WERI-Rb-1 (cell line): ENCODE results near the gene DPY19L1.
"Not testable (repeated sequence)": the region's sequence is repeated elsewhere in the genome, so short reads cannot be mapped to it uniquely, and the experiment has no call there.

ENCODE experiments used
- DNase-seq: peaks from one replicate; pipeline ENCODE4 v3.0.0-alpha.2; 2020
- H3K27ac ChIP-seq: fragments of 250-450 bp; sonication (Bioruptor Pico); 2 replicates; pipeline ENCODE4 v1.5.1; 2020; ENCODE audit warnings: mild to moderate bottlenecking, moderate library complexity
- H3K27me3 ChIP-seq: fragments of 250-450 bp; sonication (Bioruptor Pico); 2 replicates; pipeline ENCODE4 v1.5.1; 2021; ENCODE audit warnings: mild to moderate bottlenecking, low read depth, moderate library complexity; ENCODE audit not compliant: insufficient read depth, severe bottlenecking
- H3K36me3 ChIP-seq: fragments of 250-450 bp; sonication (Bioruptor Pico); 2 replicates; pipeline ENCODE4 v1.5.1; 2020; ENCODE audit warnings: mild to moderate bottlenecking, moderate library complexity
- H3K4me3 ChIP-seq: 2 replicates; pipeline ENCODE4 v1.5.1; 2011; ENCODE audit warnings: low read depth, mild to moderate bottlenecking, control low read depth, low read length
- H3K9me3 ChIP-seq: fragments of 250-450 bp; sonication (Bioruptor Pico); 2 replicates; pipeline ENCODE4 v1.5.1; 2021; ENCODE audit warnings: mild to moderate bottlenecking, moderate library complexity; ENCODE audit not compliant: severe bottlenecking
- TF ChIP-seq, protein P1 (sequence below): IDR thresholded peaks from 2 replicates; pipeline ENCODE4 v1.5.1; 2011; ENCODE audit warnings: low read depth, mild to moderate bottlenecking, control low read depth, inconsistent platforms, low read length

DPY19L1 gene

DNA sequence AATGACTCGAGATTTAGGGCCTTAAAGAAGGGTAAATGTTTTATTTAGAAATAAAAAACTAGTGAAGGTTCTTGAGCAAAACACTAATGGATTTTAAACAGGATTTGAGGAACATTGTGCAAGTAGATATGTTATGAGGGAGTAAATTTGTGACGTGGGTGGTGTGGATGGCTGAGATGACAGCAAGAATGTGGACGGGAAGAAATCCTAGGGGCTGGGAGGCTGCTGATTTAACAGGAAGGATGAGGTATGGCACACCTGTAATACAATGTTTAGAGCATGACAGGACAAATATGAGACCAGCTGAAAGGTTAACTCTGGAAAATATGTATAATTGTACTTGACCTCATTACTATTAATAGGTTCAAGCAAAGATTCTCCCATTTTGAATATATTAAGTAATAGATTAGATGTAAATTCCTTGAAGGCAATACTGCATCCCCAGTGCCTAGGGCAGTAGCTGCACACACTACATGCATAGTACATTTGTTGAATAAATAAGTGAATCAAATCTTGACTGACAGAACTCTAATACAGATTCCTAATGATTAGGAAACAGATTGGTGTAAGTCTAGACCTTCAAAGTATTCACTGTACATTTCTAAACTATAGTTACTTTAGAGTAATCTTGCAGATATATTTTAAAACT is 10.1 kb upstream of the DPY19L1 start:
- H3K27me3 ChIP-seq, DNase-seq, H3K4me3 ChIP-seq, H3K27ac ChIP-seq, H3K36me3 ChIP-seq, H3K9me3 ChIP-seq: not testable (repeated sequence)

DNA sequence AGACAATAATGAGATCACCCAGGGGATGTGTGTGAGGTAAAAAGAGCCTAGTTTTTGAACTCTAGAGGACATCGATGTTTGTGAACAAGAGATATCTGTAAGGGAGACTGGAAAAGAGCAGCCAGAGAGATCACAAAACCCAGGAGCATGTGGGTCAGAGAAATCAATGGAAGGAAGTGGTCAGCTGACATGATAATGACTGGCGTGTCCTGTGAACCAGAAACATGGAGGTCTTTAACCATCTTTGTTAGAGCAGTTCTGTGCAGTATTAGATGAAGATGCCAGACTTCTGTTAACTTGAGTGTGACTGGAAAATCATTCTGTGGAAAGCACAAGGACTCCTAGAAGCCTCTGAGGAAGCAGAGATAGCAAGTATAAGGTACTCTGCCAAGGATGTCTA is 6.0 kb upstream of the DPY19L1 start:
- not testable (repeated sequence) for H3K27me3 ChIP-seq, H3K9me3 ChIP-seq, H3K27ac ChIP-seq, H3K36me3 ChIP-seq, H3K4me3 ChIP-seq, DNase-seq

DNA sequence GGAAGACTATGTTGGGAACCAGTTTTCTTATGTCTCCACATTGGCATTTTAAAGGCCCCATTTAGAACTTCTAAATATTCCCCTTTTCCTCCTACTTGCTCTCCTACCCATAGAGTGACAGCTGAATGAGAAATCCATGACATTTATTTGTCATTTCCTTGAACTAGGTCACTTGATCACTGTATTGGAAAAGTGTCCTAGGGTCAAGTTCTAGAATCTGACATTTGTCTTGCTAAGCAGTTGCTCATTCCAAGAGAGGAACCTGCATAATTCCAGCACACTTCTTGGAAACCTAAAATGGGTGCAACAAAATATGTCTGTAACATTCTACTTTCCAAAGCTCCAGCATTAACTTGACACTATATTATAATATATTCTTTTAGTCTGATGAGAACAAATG is 3.6 kb upstream of the DPY19L1 start:
- DNase-seq = no peak
- no peaks in the 10 kb centered on the region for H3K9me3 ChIP-seq
- TF ChIP-seq, protein P1, sequence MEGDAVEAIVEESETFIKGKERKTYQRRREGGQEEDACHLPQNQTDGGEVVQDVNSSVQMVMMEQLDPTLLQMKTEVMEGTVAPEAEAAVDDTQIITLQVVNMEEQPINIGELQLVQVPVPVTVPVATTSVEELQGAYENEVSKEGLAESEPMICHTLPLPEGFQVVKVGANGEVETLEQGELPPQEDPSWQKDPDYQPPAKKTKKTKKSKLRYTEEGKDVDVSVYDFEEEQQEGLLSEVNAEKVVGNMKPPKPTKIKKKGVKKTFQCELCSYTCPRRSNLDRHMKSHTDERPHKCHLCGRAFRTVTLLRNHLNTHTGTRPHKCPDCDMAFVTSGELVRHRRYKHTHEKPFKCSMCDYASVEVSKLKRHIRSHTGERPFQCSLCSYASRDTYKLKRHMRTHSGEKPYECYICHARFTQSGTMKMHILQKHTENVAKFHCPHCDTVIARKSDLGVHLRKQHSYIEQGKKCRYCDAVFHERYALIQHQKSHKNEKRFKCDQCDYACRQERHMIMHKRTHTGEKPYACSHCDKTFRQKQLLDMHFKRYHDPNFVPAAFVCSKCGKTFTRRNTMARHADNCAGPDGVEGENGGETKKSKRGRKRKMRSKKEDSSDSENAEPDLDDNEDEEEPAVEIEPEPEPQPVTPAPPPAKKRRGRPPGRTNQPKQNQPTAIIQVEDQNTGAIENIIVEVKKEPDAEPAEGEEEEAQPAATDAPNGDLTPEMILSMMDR = no peak
- H3K27me3 ChIP-seq = no peaks in the 10 kb centered on the region
- H3K27ac ChIP-seq = no peak overlapping the region
- no peaks in the 10 kb centered on the region for H3K36me3 ChIP-seq
- no peak overlapping the region for H3K4me3 ChIP-seq

DNA sequence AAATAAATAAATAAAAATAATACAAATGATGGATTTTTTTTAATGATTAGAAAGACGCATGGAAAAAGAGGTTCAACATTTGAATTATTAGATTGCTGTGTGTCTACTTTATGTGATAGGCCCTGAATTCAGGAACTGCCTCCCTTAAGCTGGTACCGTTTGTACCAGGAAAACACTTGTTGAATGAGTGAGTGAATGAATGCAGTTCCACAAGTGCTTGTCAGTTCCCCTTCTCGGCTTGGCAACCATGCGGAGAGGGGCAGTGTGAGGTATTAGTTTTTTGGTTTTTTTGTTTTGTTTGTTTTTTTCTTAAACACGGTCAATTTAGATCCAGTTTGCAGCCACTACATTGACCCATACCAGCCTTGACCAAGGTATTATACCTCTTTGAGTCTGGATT is 2.1 kb upstream of the DPY19L1 start:
- TF ChIP-seq, protein P1 = no peak

DNA sequence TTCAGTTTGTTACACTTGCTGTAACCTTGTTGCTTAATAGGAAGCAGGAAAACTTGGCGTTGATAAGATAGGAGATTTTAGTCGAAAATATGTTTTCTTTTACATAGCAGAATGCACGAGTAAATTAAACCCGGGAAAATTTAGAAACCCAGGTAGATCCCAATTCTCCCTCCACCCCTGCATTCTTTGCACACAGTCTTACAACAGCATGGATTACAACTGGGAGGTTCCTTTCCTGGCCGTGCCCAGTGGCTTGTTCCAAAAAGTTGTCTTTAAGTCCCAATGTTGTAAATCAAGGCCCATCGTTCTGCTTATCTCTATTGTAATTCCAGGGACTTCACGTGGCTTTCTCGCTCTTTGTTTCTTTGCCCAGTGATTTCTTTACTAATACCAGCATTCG is 1.1 kb upstream of the DPY19L1 start:
- TF ChIP-seq, protein P1 = no peak
- H3K27ac ChIP-seq = peak overlapping the region; percentile 94
- H3K9me3 ChIP-seq = no peaks in the 10 kb centered on the region

More for the DNA sequence above, 2.1 kb upstream of the DPY19L1 start:
- H3K36me3 ChIP-seq = no peaks in the 10 kb centered on the region
- no peak for DNase-seq
- no peaks in the 10 kb centered on the region for H3K27me3 ChIP-seq
- H3K4me3 ChIP-seq = no peak overlapping the region
- H3K9me3 ChIP-seq = no peaks in the 10 kb centered on the region
- no peak overlapping the region for H3K27ac ChIP-seq

DNA sequence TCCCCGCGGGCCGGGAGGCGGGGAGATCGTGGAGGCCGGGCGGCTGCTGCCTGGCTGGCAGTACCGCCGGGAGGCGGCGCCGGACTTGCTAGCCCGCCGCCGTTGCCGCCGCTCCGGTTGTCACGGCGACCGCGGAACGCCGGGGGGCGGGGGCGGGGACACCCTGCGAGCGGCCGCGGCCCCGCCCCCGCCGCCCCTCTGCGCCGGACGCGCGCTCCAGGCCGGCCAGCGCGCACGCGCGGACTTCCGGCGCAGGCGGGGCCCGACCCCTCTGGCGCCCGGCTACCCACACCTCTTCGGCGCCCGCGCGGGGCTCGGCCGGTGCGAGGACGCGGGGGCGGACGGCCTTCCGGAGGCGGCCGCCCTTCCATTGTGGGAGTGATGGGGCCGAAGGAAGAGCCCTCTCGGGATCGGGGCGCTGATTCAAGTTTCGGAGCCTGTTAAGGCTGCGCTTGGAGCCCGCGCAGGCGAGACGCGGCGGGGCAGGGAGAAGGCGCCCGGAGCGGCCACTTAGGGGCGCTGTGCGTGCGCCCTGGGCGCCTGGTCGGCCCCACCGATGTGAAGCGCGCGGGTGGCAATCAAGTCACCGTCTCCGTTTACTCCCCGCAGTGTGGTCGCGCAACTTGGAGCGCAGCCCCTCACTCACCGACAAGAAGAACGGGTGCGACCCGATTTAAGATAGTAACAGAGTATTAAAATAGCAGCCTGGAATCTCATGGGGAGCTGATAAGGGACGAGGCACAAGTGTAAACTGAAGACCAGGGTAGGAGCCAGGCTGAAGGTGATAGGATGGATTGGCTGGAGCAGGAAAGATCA is 449 bp upstream of the DPY19L1 start:
- DNase-seq = peak; percentile 92
- Histone ChIP-seq H3K4me3 (peak overlapping the region; percentile 70), H3K9me3 (no peaks in the 10 kb centered on the region), H3K27ac (peak overlapping the region; percentile 94), H3K27me3 (no peaks in the 10 kb centered on the region), H3K36me3 (no peaks in the 10 kb centered on the region)
- TF ChIP-seq, protein P1 = peak; percentile 94

More for the DNA sequence above, 1.1 kb upstream of the DPY19L1 start:
- no peaks in the 10 kb centered on the region for H3K36me3 ChIP-seq
- H3K4me3 ChIP-seq = peak overlapping the region; percentile 70
- DNase-seq = no peak
- H3K27me3 ChIP-seq = no peaks in the 10 kb centered on the region
